ENCODE data around the gene NETO2.

GRCh38 chr16:47052666-47053640, 90.8 kb downstream of the NETO2 start:
- TF ChIP-seq CTCF (conservative IDR thresholded peaks at IDR 0.05; ENCODE audit: low read depth, low read length) = no peak
- TF ChIP-seq EZH2phosphoT487 (IDR thresholded peaks at IDR 0.05; ENCODE audit: borderline replicate concordance, low read length) = no peak
